Kidney (tissue), 14 donors: Measurements from ENCODE around the gene GAS7. TPM values are rescaled to one million over a fixed set of nuclear protein-coding genes. Genes with fewer than 3 reads are reported as not detected.

Source experiments
- DNase-seq, 5 donors: peaks; one replicate each; pipeline ENCODE4 v3.0.0-alpha.2; 2013 to 2020
- FAIRE-seq: peaks from 2 replicates; lab custom pipeline; 2012; peaks lifted over from hg19 to GRCh38; lab: Jason Lieb, UNC
- H3K27ac ChIP-seq, 2 donors: one replicate each; pipeline ENCODE4 v1.7.0; 2013; ENCODE audit warnings: low read depth in 2 of 2, low read length in 2 of 2, inconsistent platforms in 1 of 2
- H3K27me3 ChIP-seq: one replicate; pipeline ENCODE4 v1.7.1; 2013; ENCODE audit warnings: low read length, inconsistent platforms; ENCODE audit not compliant: control insufficient read depth, insufficient read depth
- H3K36me3 ChIP-seq, 3 donors: one replicate each; pipeline versions ENCODE4 v1.7.0 to v1.7.1; 2013; ENCODE audit warnings: low read length in 3 of 3, control low read depth in 1 of 3, inconsistent platforms in 1 of 3; ENCODE audit not compliant: insufficient read depth in 3 of 3, control insufficient read depth in 2 of 3
- H3K4me1 ChIP-seq, 3 donors: one replicate each; pipeline versions ENCODE4 v1.7.0 to v1.7.1; 2013; ENCODE audit warnings: low read length in 3 of 3, inconsistent platforms in 1 of 3, low read depth in 1 of 3; ENCODE audit not compliant: control insufficient read depth in 2 of 3, insufficient read depth in 2 of 3
- H3K4me3 ChIP-seq, 3 donors: one replicate each; pipeline versions ENCODE4 v1.7.0 to v1.8.1; 2013; ENCODE audit warnings: low read length in 3 of 3, control low read depth in 1 of 3, inconsistent platforms in 1 of 3
- H3K9ac ChIP-seq, 3 donors: one replicate each; pipeline versions ENCODE4 v1.7.0 to v1.7.1; 2013; ENCODE audit warnings: low read length in 3 of 3, control low read depth in 1 of 3, inconsistent platforms in 1 of 3
- H3K9me3 ChIP-seq, 3 donors: one replicate each; pipeline versions ENCODE4 v1.7.0 to v1.7.1; 2013; ENCODE audit warnings: low read length in 3 of 3, control low read depth in 1 of 3, inconsistent platforms in 1 of 3; ENCODE audit not compliant: control insufficient read depth in 2 of 3, insufficient read depth in 1 of 3
- CTCF ChIP-seq: IDR thresholded peaks from 3 replicates; pipeline ENCODE4 v1.5.1; 2012; ENCODE audit warnings: mild to moderate bottlenecking, moderate library complexity, borderline replicate concordance; ENCODE audit not compliant: insufficient read depth; ENCODE audit errors: extremely low read depth
- intact Hi-C: fragments of 100-400 bp; cut with DNase I; formaldehyde crosslinking; loops from one replicate; pipeline ENCODE4 v1.11.1; 2022
- polyA plus RNA-seq: library from polyadenylated mRNA; stranded (reverse); fragments of 350-450 nt; fragmentation: Illumina TruSeq; extraction: RNeasy Lipid Tissue Mini Kit (QIAGEN cat#74804); gene quantifications from one replicate; pipeline ENCODE4 v1.2.3, GENCODE V29; 2014; ENCODE audit warnings: low read depth, low replicate concordance; ENCODE audit not compliant: insufficient read depth
- total RNA-seq: library from RNA; stranded (reverse); fragmentation: NEBNext Ultra II Directional; extraction: Animal tissue kit (Norgen Biotek cat#: 25700); gene quantifications from one replicate; pipeline ENCODE4 v1.2.1, GENCODE V29; 2021
- donor health status: control.
- donor health status: control.
- donor health status: control.
- donor health status: control.
- donor health status: control.
- donor health status: DM: yes; HTN: yes; CAD: no.
- donor health status: Normal renal cell carcinoma (clear cell type).

Gene GAS7
- total and polyA plus RNA-seq, 2 donors from 2014 or later, result 1.1 to 20.5 TPM

GRCh38 chr17:10200016-10200415 is 1.6 kb upstream of the GAS7 start:
- Histone ChIP-seq H3K27me3 (no peaks in the 10 kb centered on the region), H3K4me1 (peaks cover 0 to 2% (median 0%) of the 10 kb centered on the region in 3 donors), H3K36me3 (no peaks in the 10 kb centered on the region), H3K9me3 (peaks cover 0 to 4% (median 3%) of the 10 kb centered on the region in 3 donors), H3K9ac (no peak overlapping the region), H3K27ac (no peak overlapping the region), H3K4me3 (no peak overlapping the region)
- FAIRE-seq, result no peak
- TF ChIP-seq CTCF, result no peak
- DNase-seq, result no peak
- intact Hi-C loops, result no loop called here

GRCh38 chr17:10197721-10198508 is 491 bp downstream of the GAS7 start:
- H3K27me3 ChIP-seq, result no peaks in the 10 kb centered on the region
- DNase-seq, result peak in 4 of 5 donors; percentile 56 to 76 (median 66)
- H3K36me3 ChIP-seq, result no peaks in the 10 kb centered on the region
- H3K27ac ChIP-seq, result no peak overlapping the region
- peaks cover 0 to 7% (median 0%) of the 10 kb centered on the region in 3 donors for H3K9me3 ChIP-seq
- intact Hi-C loops, result no loop called here
- no peak for FAIRE-seq
- H3K9ac ChIP-seq, result no peak overlapping the region
- H3K4me3 ChIP-seq, result peak overlapping the region in 1 of 3 donors; percentile 38
- TF ChIP-seq CTCF, result no peak
- H3K4me1 ChIP-seq, result peaks cover 0 to 2% (median 0%) of the 10 kb centered on the region in 3 donors

- Histone ChIP-seq H3K36me3 (no peaks in the 10 kb centered on the region), H3K9me3 (peaks cover 0 to 7% (median 0%) of the 10 kb centered on the region in 3 donors), H3K4me3 (peak overlapping the region in 1 of 3 donors; percentile 38), H3K27me3 (no peaks in the 10 kb centered on the region), H3K9ac (no peak overlapping the region), H3K27ac (no peak overlapping the region), H3K4me1 (peaks cover 0 to 2% (median 0%) of the 10 kb centered on the region in 3 donors)
- peak in 1 of 5 donors; percentile 61 for DNase-seq
- TF ChIP-seq CTCF, result no peak
- intact Hi-C loops, result no loop called here
- FAIRE-seq, result no peak
Measured at GRCh38 chr17:10197362-10197720, 1.1 kb downstream of the GAS7 start.
